ENCODE results near the gene CLP1. TPM values are rescaled to one million over a fixed set of nuclear protein-coding genes. Genes with fewer than 3 reads are reported as not detected.
A peak's percentile ranks its signal among the peaks of the same experiment; 100 is the strongest.

Gene CLP1
- total and polyA plus RNA-seq, 3 donors from 2014 or later: 14.4 to 19.8 (median 15.5) TPM

DNA sequence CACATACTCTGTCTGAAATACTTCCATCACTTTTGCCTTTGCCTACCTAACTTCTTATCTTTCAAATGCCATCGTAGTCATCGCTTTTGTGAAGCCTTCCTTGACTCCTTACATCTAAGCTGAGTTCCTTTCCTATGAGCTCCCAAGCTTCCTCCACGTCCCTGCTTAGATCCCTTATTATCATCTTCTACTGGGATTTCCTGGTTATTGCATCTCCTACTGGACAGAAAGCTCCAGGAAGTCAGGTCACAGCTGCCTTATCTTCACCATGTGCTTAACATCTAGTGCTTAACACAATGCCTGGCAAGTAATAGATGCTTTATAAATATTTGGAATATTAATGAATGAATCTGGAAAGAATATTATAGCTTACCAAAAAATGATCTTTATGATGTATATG is 13.8 kb upstream of the CLP1 start:
- peaks cover 40% of the 10 kb centered on the region for H3K4me1 ChIP-seq

DNA sequence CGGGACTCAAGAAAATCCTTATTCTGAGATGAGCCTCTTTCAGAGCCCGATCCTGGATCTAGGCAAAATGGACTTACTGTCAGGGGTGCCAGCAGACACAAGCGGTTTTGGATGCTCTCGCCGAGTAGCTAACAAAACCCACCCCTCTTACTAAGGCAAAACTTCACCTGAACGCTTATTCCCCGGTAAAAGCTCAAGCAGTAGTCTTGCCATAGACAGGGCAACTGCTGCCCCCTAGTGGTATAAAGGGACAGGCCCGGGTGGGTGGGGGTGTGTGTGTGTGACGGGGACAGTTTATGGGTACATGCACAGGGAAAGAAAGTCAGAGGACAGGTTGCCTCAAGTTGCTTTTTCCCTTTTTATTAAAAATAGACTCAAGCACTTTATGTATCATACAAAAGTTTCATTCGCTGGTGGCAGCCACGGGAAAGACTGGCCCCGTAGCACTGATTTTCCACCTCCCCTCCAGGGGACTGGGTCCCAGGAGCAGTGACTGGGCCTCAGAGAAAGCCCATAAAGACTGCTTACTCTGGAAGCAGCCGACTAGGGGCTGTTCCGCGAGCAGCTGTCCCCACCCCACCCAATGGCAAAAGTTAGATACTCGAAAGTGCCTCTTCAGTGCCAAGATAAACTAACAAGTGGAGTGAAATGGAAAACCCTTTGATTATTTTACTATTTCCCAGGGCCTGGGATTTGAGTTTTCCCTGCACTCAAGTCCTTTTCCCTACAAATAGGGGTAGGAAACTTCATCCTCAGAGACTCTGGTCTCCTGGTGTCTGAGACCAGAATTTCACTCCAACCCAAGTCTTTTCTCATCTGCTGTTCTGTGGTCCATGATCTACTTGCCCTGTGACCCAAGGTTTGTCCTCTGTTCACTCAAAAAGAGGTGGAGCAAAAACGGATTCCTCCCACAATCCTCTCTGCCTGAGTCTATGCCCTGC is 12.5 kb upstream of the CLP1 start:
- Histone ChIP-seq H3K27me3 (no peaks in the 10 kb centered on the region), H3K36me3 (ENCODE audit: low read depth, missing control alignments) (no peaks in the 10 kb centered on the region), H3K4me3 (no peak overlapping the region), H3K27ac (peak overlapping the region in 1 of 2 donors; percentile 23), H3K9me3 (no peaks in the 10 kb centered on the region), H3K4me1 (peaks cover 43% of the 10 kb centered on the region)
- intact Hi-C loops (cut with DNase I; ENCODE audit: low total_unique reads): no loop called here
- DNase-seq: peak; percentile 87
- TF ChIP-seq, protein P1, sequence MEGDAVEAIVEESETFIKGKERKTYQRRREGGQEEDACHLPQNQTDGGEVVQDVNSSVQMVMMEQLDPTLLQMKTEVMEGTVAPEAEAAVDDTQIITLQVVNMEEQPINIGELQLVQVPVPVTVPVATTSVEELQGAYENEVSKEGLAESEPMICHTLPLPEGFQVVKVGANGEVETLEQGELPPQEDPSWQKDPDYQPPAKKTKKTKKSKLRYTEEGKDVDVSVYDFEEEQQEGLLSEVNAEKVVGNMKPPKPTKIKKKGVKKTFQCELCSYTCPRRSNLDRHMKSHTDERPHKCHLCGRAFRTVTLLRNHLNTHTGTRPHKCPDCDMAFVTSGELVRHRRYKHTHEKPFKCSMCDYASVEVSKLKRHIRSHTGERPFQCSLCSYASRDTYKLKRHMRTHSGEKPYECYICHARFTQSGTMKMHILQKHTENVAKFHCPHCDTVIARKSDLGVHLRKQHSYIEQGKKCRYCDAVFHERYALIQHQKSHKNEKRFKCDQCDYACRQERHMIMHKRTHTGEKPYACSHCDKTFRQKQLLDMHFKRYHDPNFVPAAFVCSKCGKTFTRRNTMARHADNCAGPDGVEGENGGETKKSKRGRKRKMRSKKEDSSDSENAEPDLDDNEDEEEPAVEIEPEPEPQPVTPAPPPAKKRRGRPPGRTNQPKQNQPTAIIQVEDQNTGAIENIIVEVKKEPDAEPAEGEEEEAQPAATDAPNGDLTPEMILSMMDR (IDR thresholded peaks at IDR 0.05): peak; percentile 53 to 88 (median 56)
- no peak for TF ChIP-seq POLR2A (IDR thresholded peaks at IDR 0.05)
- 25 to 31% methylated on average over 17 of the region's 17 CpGs for WGBS, 2 donors

More for the DNA sequence above, 13.8 kb upstream of the CLP1 start:
- 80 to 82% methylated on average over 3 of the region's 3 CpGs for WGBS, 2 donors
- Histone ChIP-seq H3K9me3 (no peaks in the 10 kb centered on the region), H3K4me3 (no peak overlapping the region), H3K27me3 (no peaks in the 10 kb centered on the region), H3K36me3 (ENCODE audit: low read depth, missing control alignments) (no peaks in the 10 kb centered on the region), H3K27ac (no peak overlapping the region)
- TF ChIP-seq, protein P1 (IDR thresholded peaks at IDR 0.05): no peak
- no peak for TF ChIP-seq POLR2A (IDR thresholded peaks at IDR 0.05)
- intact Hi-C loops (cut with DNase I; ENCODE audit: low total_unique reads): no loop called here
- DNase-seq: no peak

DNA sequence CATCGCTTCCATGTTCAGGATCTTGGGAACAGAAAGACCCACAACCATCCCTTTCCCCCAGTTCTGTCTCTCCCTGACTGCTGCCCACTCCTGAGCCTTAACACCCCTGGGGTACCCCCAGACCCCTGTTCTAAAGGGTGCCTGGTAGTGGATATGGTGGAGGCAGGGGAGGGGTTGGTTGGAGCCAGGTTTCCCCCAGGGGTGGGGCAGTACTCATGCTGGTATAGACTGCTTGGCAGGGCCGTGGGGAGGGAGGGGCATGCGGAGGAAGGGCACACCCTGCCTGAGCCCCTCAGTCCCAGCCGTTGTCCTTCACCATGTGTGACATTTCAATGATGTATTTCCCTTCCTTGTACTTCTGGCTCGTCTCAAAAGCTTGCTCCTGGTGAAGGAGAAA is 11.9 kb upstream of the CLP1 start:
- TF ChIP-seq, protein P1 (IDR thresholded peaks at IDR 0.05): no peak
- no peak for TF ChIP-seq POLR2A (IDR thresholded peaks at IDR 0.05)
- H3K27ac ChIP-seq: peak overlapping the region in 1 of 2 donors; percentile 23
- H3K36me3 ChIP-seq (ENCODE audit: low read depth, missing control alignments): no peaks in the 10 kb centered on the region
- peaks cover 43% of the 10 kb centered on the region for H3K4me1 ChIP-seq
- DNase-seq: no peak
- intact Hi-C loops (cut with DNase I; ENCODE audit: low total_unique reads): no loop called here
- H3K9me3 ChIP-seq: no peaks in the 10 kb centered on the region
- WGBS, 2 donors: 24 to 37% methylated on average over 3 to 5 of the region's 5 CpGs
- no peak overlapping the region for H3K4me3 ChIP-seq
- no peaks in the 10 kb centered on the region for H3K27me3 ChIP-seq

DNA sequence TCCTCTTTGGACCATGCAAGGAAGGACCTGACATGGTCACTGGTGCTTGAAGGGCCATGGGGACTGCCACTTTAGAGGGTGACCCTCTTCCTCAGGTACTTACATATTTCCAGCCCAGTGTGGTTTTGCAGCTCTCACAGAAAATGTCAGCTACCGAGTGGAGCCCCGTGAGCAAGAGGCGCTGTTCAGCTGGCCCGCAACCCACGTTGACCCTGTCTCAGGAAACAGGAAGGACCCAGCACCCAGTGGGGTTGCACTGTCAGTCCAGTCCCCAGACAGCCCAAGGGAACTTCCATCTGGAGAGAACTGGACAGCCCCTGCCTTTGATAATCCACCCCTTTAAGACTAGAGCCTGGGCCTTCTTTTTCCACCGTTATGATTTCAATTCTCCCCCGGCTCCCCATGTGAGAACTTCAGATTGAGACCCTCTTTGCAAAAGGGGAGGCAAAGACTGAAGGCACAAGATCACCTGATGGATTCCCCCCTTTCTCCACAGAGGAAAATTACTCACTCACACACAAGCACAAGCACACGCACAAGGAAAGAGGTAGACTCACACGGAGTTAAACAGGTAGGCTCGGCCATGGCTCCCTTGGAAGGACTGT is 11.3 kb upstream of the CLP1 start:
- Histone ChIP-seq H3K36me3 (ENCODE audit: low read depth, missing control alignments) (no peaks in the 10 kb centered on the region), H3K9me3 (no peaks in the 10 kb centered on the region), H3K4me1 (peaks cover 43% of the 10 kb centered on the region), H3K27me3 (no peaks in the 10 kb centered on the region), H3K4me3 (no peak overlapping the region), H3K27ac (no peak overlapping the region)
- 54 to 59% methylated on average over 5 to 10 of the region's 10 CpGs for WGBS, 2 donors
- DNase-seq: no peak
- intact Hi-C loops (cut with DNase I; ENCODE audit: low total_unique reads): no loop called here
- TF ChIP-seq, protein P1 (IDR thresholded peaks at IDR 0.05): no peak
- no peak for TF ChIP-seq POLR2A (IDR thresholded peaks at IDR 0.05)

Data from testis (tissue), 3 donors.